Measurements from ENCODE around the gene IQCH.

DNA sequence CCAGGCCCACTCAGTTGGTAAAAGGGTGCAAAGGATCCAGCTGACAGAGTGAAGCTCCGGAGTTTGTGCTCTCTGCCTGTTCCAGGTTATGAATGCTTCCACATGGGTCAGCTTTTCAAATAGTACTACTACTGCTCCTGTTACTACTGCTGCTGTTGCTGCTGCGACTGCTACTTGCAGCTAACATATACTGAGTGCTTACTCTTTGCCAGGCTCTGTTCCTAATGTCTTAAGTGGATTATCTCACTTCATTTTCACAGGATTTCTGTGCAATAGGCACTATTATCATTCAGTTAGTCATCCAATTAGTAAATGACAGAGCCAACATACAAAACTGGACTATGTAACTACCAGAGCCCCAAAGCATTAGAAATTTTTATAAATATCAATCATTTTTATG, 106.5 kb downstream of the IQCH start:
- TF ChIP-seq EZH2phosphoT487 (IDR thresholded peaks at IDR 0.05; ENCODE audit: insufficient read depth, low read depth) (no peak), EZH2 (IDR thresholded peaks at IDR 0.05; ENCODE audit: insufficient read depth, poor library complexity, severe bottlenecking) (no peak)
